ENCODE data around the gene MAGI2. TPM values are rescaled to one million over a fixed set of nuclear protein-coding genes. Genes with fewer than 3 reads are reported as not detected.

MAGI2 gene
- polyA plus RNA-seq, 4 donors: 8.3 to 40.6 (median 33.9) TPM

- no peak for DNase-seq (ENCODE audit: low read depth in 4 of 4, low spot score in 3 of 4)
Observed at GRCh38 chr7:78472519-78472918, 980.9 kb downstream of the MAGI2 start.

GRCh38 chr7:78465894-78466293 is 987.6 kb downstream of the MAGI2 start:
- DNase-seq (ENCODE audit: low read depth in 4 of 4, low spot score in 3 of 4): no peak

GRCh38 chr7:78463039-78463438 is 990.4 kb downstream of the MAGI2 start:
- DNase-seq (ENCODE audit: low read depth in 4 of 4, low spot score in 3 of 4): no peak

- DNase-seq (ENCODE audit: low read depth in 4 of 4, low spot score in 3 of 4): no peak
Observed at GRCh38 chr7:78450706-78451105, 1002.8 kb downstream of the MAGI2 start.

- no peak for DNase-seq (ENCODE audit: low read depth in 4 of 4, low spot score in 3 of 4)
Observed at GRCh38 chr7:78448911-78449310, 1004.6 kb downstream of the MAGI2 start.

DNA sequence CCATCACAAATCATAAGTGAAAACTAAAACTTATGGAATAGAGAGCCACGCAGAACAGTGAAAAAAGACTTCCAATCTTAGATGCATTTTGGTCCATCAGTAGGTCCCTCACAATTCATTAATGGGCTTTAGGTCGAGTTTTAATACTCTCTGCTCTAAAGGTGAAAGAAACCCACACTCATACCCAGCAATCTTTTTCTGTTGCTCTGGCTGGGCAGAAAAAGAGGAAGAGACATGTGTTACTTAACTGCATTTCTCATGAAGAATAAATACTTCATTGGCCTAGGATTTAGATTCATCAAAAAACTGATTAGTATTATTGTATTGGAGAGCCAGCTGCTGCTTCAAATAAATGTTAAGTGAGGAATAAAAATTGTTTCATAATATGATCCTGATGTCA is 1009.2 kb downstream of the MAGI2 start:
- no peak for DNase-seq (ENCODE audit: low read depth in 4 of 4, low spot score in 3 of 4)

- no peak for DNase-seq (ENCODE audit: low read depth in 4 of 4, low spot score in 3 of 4)
Observed at GRCh38 chr7:78443811-78444210, 1009.7 kb downstream of the MAGI2 start.

- DNase-seq (ENCODE audit: low read depth in 4 of 4, low spot score in 3 of 4): no peak
Observed at GRCh38 chr7:78441737-78442136, 1011.7 kb downstream of the MAGI2 start.

DNA sequence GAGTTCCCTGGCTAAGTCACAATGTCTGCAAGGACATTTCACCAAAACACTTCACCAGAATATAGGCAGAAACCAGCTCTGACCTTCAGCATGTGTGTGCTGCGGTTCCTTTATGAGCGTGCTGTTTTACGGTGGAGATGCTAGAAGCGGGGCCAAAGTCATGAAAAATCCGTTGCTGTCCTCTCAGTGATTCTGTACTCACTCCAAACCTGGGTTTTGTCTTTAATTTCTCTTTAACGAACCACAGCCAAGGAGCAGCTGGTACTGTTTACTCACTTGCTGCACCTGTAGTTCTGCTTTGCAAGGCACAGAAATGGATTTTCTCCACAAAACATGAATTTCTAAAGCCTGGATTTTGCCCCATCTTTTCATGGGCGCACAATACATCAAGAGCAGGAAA is 1015.0 kb downstream of the MAGI2 start:
- no peak for DNase-seq (ENCODE audit: low read depth in 4 of 4, low spot score in 3 of 4)

DNA sequence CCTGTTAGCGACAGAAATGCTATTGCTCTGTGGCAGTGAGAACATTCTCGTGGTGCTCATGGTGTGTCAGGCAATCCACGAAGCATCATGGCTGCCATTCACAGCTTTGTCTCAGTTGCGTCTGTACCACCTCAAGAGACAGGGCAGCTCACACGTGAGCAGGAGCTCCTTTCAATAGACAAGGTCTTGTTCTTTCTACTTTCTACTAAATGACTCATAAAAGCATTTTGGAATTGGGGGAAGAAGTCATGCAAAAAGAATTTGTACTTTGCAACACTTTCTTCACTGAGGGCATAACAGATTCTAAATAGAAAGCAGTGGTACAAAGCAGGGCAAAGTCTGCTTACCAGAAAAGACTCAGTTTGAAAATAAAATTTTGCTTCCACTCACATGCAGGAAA is 1016.3 kb downstream of the MAGI2 start:
- no peak for DNase-seq (ENCODE audit: low read depth in 4 of 4, low spot score in 3 of 4)

DNA sequence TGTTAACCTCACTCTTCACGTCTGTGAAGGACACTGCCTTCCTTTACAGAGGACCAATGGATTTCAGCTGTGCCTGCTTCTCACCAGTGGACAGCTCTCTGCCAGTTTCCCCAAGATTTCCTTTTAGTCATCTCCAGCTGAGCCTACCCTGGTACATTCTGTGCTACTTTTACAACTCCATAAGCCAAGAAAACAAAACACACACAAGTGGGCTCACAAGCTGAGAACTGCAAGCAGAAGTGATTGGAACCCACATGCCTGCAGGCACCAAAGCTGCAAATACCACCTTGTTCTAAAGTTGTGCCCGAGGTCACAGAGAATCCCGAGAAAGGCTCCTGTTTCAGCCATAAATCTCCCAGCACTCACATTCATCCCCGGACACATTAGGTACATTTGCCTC is 1018.1 kb downstream of the MAGI2 start:
- DNase-seq (ENCODE audit: low read depth in 4 of 4, low spot score in 3 of 4): no peak

GRCh38 chr7:78434281-78434680 is 1019.2 kb downstream of the MAGI2 start:
- no peak for DNase-seq (ENCODE audit: low read depth in 4 of 4, low spot score in 3 of 4)

DNA sequence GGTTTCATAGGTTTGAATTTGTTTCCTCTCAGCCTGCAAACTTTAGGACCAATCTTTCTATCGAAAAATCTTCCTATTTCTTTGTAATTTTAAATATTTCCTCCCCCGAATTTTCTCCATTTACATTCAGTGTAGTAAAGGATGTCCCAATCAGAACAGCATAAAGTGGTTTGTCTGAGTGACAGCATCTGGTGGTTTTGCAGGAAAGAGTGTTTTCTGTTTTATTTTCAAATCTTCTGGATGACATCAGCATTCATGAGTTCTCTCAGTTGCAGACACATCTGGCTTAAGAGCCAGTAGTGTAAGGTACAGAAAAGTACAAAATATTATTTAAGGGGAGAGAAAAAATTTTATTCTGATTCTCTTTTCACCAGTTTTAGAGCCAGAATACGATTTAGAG is 1020.0 kb downstream of the MAGI2 start:
- no peak for DNase-seq (ENCODE audit: low read depth in 4 of 4, low spot score in 3 of 4)

- no peak for DNase-seq (ENCODE audit: low read depth in 4 of 4, low spot score in 3 of 4)
Observed at GRCh38 chr7:78429878-78430277, 1023.6 kb downstream of the MAGI2 start.

GRCh38 chr7:78427209-78427608 is 1026.3 kb downstream of the MAGI2 start:
- no peak for DNase-seq (ENCODE audit: low read depth in 4 of 4, low spot score in 3 of 4)

DNA sequence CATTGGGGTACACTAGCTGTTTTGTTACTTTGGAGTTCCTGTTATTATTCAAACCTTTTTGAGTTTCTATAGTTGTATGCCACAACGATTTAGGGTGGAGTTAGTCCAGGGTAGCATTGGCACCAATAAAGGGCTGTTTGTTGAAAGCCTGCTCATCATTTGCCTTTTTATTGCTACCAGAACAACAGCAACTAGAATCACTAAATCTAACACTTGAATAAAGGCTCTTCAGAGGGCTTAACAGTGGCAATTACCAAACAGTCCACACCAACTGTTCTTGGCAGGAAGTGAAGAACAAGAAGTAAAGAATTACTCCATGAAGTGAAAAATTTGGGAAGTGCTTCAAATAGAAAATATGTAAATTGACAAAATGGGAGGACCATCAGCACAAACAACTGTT is 1033.5 kb downstream of the MAGI2 start:
- no peak for DNase-seq (ENCODE audit: low read depth in 4 of 4, low spot score in 3 of 4)

- DNase-seq (ENCODE audit: low read depth in 4 of 4, low spot score in 3 of 4): no peak
Observed at GRCh38 chr7:78417180-78417853, 1036.2 kb downstream of the MAGI2 start.

DNA sequence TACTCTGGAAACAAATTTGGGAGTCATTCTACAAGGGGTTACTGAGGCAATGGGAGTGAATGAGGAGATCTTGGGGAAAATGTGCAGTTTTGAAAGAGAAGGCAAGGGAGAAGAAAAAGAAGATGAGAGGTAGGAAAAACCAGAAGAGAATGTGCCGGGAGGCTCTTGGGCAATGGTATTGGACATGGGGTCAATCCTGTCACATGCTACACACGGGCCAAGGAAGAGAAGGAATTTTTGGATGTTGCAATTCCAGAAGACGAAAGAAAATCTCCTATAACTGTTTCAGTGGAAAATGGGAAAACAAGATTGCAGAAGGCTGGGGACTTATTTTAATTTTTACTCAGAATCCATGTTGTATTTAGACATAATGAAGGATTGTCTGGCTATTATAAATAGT is 1039.9 kb downstream of the MAGI2 start:
- DNase-seq (ENCODE audit: low read depth in 4 of 4, low spot score in 3 of 4): no peak

DNA sequence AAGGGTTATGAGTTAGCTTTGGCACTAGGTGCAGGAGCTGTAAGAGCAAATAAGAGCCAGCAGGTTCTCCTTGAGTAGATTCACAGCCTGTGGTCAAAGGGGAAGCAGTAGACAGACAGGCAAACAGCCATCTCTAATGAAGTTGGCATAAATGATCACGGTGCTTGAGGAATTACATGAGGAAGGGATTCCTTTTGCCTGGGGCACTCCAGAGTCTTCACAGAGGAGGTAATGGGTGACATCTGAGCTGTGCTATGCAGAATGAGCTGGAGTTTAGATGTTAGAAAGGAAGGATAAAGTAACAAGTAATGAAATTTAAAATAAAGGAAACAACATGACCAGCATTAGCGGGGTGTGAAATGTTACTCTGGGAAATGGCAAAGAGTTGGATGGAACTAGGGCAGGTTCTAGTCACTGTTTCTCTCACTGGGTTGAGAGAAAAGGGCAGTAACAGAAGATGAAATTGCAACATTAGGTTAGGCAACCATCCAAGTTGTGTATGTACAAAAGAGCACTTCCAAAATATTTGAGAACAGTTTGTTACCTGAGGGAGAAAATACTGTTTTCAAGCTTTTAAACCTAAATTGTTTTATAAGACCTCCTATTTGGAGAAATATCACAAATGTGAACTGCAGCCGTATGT is 1041.1 kb downstream of the MAGI2 start:
- no peak for DNase-seq (ENCODE audit: low read depth in 4 of 4, low spot score in 3 of 4)

GRCh38 chr7:78407031-78407430 is 1046.4 kb downstream of the MAGI2 start:
- DNase-seq (ENCODE audit: low read depth in 4 of 4, low spot score in 3 of 4): no peak

GRCh38 chr7:78406531-78406930 is 1046.9 kb downstream of the MAGI2 start:
- DNase-seq (ENCODE audit: low read depth in 4 of 4, low spot score in 3 of 4): no peak

DNA sequence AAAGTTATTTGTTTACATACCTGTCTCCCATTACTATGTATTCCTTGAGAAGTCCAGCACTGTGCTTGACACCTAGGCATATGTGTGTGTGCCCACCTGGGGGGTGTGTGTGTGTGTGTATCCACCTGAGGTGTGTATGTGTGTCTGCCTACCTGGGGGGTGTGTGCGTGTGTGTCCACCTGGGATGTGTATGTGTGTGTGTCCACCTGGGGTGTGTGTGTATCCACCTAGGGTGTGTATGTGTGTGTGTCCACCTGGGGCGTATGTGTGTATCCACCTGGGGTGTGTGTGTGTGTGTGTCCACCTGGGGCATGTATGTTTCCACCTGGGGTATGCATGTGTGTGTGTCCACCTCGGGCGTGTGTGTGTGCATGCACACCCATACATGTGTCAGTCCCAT is 1051.4 kb downstream of the MAGI2 start:
- no peak for DNase-seq (ENCODE audit: low read depth in 4 of 4, low spot score in 3 of 4)

- no peak for DNase-seq (ENCODE audit: low read depth in 4 of 4, low spot score in 3 of 4)
Observed at GRCh38 chr7:78400038-78400437, 1053.4 kb downstream of the MAGI2 start.
